Aorta (tissue), 5 donors: Measurements from ENCODE around the gene PDPR. TPM values are rescaled to one million over a fixed set of nuclear protein-coding genes. Genes with fewer than 3 reads are reported as not detected.
"Not testable (repeated sequence)": the region's sequence is repeated elsewhere in the genome, so short reads cannot be mapped to it uniquely, and the experiment has no call there.

ENCODE experiments used
- ATAC-seq: fragments of 200-7000 bp; cut with Tn5 transposase; one replicate; pipeline ENCODE4 v1.9.1; 2022; ENCODE audit warnings: moderate library complexity; ENCODE audit not compliant: low FRiP score
- DNase-seq, 2 donors: peaks; one replicate each; pipeline ENCODE4 v3.0.0-alpha.2; 2020
- H3K27ac ChIP-seq, 2 donors: one replicate each; pipeline ENCODE4 v1.5.1; 2013; ENCODE audit warnings: low read length in 2 of 2, mild to moderate bottlenecking in 2 of 2, moderate library complexity in 2 of 2, control low read depth in 1 of 2, inconsistent platforms in 1 of 2, low read depth in 1 of 2
- H3K27me3 ChIP-seq, 2 donors: one replicate each; pipeline ENCODE4 v1.6.1; 2013; ENCODE audit warnings: control low read depth in 1 of 2, low read length in 1 of 2, mild to moderate bottlenecking in 1 of 2, moderate library complexity in 1 of 2; ENCODE audit not compliant: insufficient read depth in 2 of 2, control insufficient read depth in 1 of 2
- H3K36me3 ChIP-seq, 2 donors: one replicate each; pipeline ENCODE4 v1.6.1; 2013; ENCODE audit warnings: control low read depth in 1 of 2, low read length in 1 of 2, mild to moderate bottlenecking in 1 of 2; ENCODE audit not compliant: insufficient read depth in 2 of 2, control insufficient read depth in 1 of 2
- H3K4me1 ChIP-seq, 2 donors: one replicate each; pipeline ENCODE4 v1.6.1; 2013; ENCODE audit warnings: low read length in 2 of 2, control low read depth in 1 of 2, mild to moderate bottlenecking in 1 of 2, moderate library complexity in 1 of 2; ENCODE audit not compliant: insufficient read depth in 2 of 2, control insufficient read depth in 1 of 2
- H3K4me3 ChIP-seq, 2 donors: one replicate each; pipeline ENCODE4 v1.5.1; 2013; ENCODE audit warnings: low read length in 2 of 2, control low read depth in 1 of 2, mild to moderate bottlenecking in 1 of 2
- H3K9me3 ChIP-seq: one replicate; pipeline ENCODE4 v1.6.1; 2013; ENCODE audit warnings: mild to moderate bottlenecking, low read length; ENCODE audit not compliant: control insufficient read depth
- WGBS, 2 donors: extraction: QIAGEN DNeasy Blood & Tissue Kit; methylation state at CpG; one replicate each; pipeline ENCODE4 v1.1.7; 2013; 5-methylcytosine and 5-hydroxymethylcytosine counted together
- intact Hi-C, 2 donors: fragments of 100-400 bp; cut with DNase I; formaldehyde crosslinking; loops; one replicate each; pipeline versions ENCODE4 v1.14.2 to v1.15.0; 2022
- polyA plus RNA-seq, 2 donors: library from polyadenylated mRNA; stranded (reverse); fragments of 200-250 nt; gene quantifications; one replicate each; pipeline ENCODE4 v1.2.3, GENCODE V29; 2013
- total RNA-seq, 2 donors: library from RNA; stranded (reverse); fragmentation: NEBNext Ultra II Directional; extraction: Animal tissue kit (Norgen Biotek cat#: 25700); gene quantifications; one replicate each; pipeline ENCODE4 v1.2.1, GENCODE V29; 2021
- donor health status: healthy with polysubstance abuse.
- donor health status: Bipolar disorder and iron deficiency.
- donor health status: DM: no; HTN: no; CAD: no.
- donor health status: DM: no; HTN: no; CAD: no.
- donor health status: DM: yes; HTN: yes; CAD: no.

The PDPR gene
- total and polyA plus RNA-seq, 4 donors = 2.9 to 38.8 (median 25.1) TPM

- intact Hi-C loops, H3K4me3 ChIP-seq, ATAC-seq, H3K27me3 ChIP-seq, H3K27ac ChIP-seq, H3K9me3 ChIP-seq, H3K4me1 ChIP-seq, H3K36me3 ChIP-seq: not testable (repeated sequence)
- DNase-seq = peak in 1 of 2 donors; percentile 73
- WGBS, 2 donors = 80 to 90% methylated on average over 8 to 9 of the region's 9 CpGs
Measured at GRCh38 chr16:70143231-70143895, 29.2 kb downstream of the PDPR start.

- peak in 1 of 2 donors; percentile 78 for DNase-seq
- H3K4me1 ChIP-seq, H3K4me3 ChIP-seq, H3K27me3 ChIP-seq, intact Hi-C loops, H3K27ac ChIP-seq, H3K9me3 ChIP-seq, ATAC-seq: not testable (repeated sequence)
- WGBS, 2 donors = 87 to 91% methylated on average over 8 to 11 of the region's 11 CpGs
- peaks cover 10 to 14% of the 10 kb centered on the region in 2 donors for H3K36me3 ChIP-seq
Measured at GRCh38 chr16:70147853-70148252, 33.7 kb downstream of the PDPR start.

- H3K27me3 ChIP-seq, ATAC-seq, H3K9me3 ChIP-seq, H3K4me1 ChIP-seq, H3K27ac ChIP-seq, intact Hi-C loops, H3K4me3 ChIP-seq: not testable (repeated sequence)
- peaks cover 13 to 14% of the 10 kb centered on the region in 2 donors for H3K36me3 ChIP-seq
- DNase-seq = peak in 1 of 2 donors; percentile 72
- WGBS, 2 donors = 94 to 95% methylated on average over 6 of the region's 6 CpGs
Measured at GRCh38 chr16:70148453-70148852, 34.3 kb downstream of the PDPR start.

GRCh38 chr16:70149296-70149695, 35.2 kb downstream of the PDPR start:
- WGBS, 2 donors = 93 to 94% methylated on average over 8 of the region's 8 CpGs
- H3K4me3 ChIP-seq, H3K27ac ChIP-seq, H3K9me3 ChIP-seq, H3K27me3 ChIP-seq, ATAC-seq, H3K4me1 ChIP-seq, intact Hi-C loops: not testable (repeated sequence)
- H3K36me3 ChIP-seq = peaks cover 14% of the 10 kb centered on the region in 2 donors
- DNase-seq = peak in 1 of 2 donors; percentile 33

GRCh38 chr16:70151391-70151790, 37.3 kb downstream of the PDPR start:
- Histone ChIP-seq H3K27me3 (no peaks in the 10 kb centered on the region), H3K4me1 (no peaks in the 10 kb centered on the region), H3K36me3 (peaks cover 14% of the 10 kb centered on the region in 2 donors), H3K9me3 (no peaks in the 10 kb centered on the region), H3K27ac (no peak overlapping the region), H3K4me3 (no peak overlapping the region)
- DNase-seq = peak in 1 of 2 donors; percentile 45
- intact Hi-C loops = no loop called here
- 89 to 90% methylated on average over 2 of the region's 2 CpGs for WGBS, 2 donors
- ATAC-seq = no peak

- Histone ChIP-seq H3K4me1 (no peaks in the 10 kb centered on the region), H3K9me3 (no peaks in the 10 kb centered on the region), H3K27me3 (no peaks in the 10 kb centered on the region), H3K27ac (no peak overlapping the region), H3K4me3 (no peak overlapping the region), H3K36me3 (peaks cover 15 to 20% of the 10 kb centered on the region in 2 donors)
- peak in 1 of 2 donors; percentile 80 for DNase-seq
- no peak for ATAC-seq
- 81 to 88% methylated on average over 17 of the region's 17 CpGs for WGBS, 2 donors
- intact Hi-C loops = no loop called here
Measured at GRCh38 chr16:70151941-70152509, 37.9 kb downstream of the PDPR start.

GRCh38 chr16:70152578-70153302, 38.6 kb downstream of the PDPR start:
- Histone ChIP-seq H3K9me3 (no peaks in the 10 kb centered on the region), H3K4me3 (no peak overlapping the region), H3K36me3 (peaks cover 22% of the 10 kb centered on the region in 2 donors), H3K27ac (no peak overlapping the region), H3K4me1 (no peaks in the 10 kb centered on the region), H3K27me3 (no peaks in the 10 kb centered on the region)
- WGBS, 2 donors = 91 to 92% methylated on average over 13 of the region's 13 CpGs
- ATAC-seq (no peak), DNase-seq (peak in 1 of 2 donors; percentile 85)
- intact Hi-C loops = no loop called here

- H3K9me3 ChIP-seq, H3K27me3 ChIP-seq, H3K4me1 ChIP-seq, H3K27ac ChIP-seq, intact Hi-C loops, H3K4me3 ChIP-seq, ATAC-seq: not testable (repeated sequence)
- peaks cover 25 to 27% of the 10 kb centered on the region in 2 donors for H3K36me3 ChIP-seq
- DNase-seq = peak in 1 of 2 donors; percentile 77
- WGBS, 2 donors = 95% methylated on average over 10 of the region's 10 CpGs
Measured at GRCh38 chr16:70154736-70155135, 40.6 kb downstream of the PDPR start.
